Measurements from ENCODE around the gene SND1.

Gene SND1

GRCh38 chr7:128075242-128076095 lies 423.5 kb downstream of the SND1 start:
- Histone ChIP-seq H3K4me3 (ENCODE audit: low read depth, low read length) (no peak overlapping the region), H3K9me3 (ENCODE audit: control insufficient read depth, insufficient read depth, low read length) (no peaks in the 10 kb centered on the region), H3K4me1 (ENCODE audit: control insufficient read depth, insufficient read depth, low read length) (no peaks in the 10 kb centered on the region), H3K9ac (ENCODE audit: low read depth, low read length) (no peak overlapping the region), H3K36me3 (ENCODE audit: control insufficient read depth, insufficient read depth, low read length) (peaks cover 20% of the 10 kb centered on the region), H3K27ac (ENCODE audit: low read depth, low read length) (no peak overlapping the region), H3K27me3 (ENCODE audit: control insufficient read depth, insufficient read depth, low read length) (no peaks in the 10 kb centered on the region)

DNA sequence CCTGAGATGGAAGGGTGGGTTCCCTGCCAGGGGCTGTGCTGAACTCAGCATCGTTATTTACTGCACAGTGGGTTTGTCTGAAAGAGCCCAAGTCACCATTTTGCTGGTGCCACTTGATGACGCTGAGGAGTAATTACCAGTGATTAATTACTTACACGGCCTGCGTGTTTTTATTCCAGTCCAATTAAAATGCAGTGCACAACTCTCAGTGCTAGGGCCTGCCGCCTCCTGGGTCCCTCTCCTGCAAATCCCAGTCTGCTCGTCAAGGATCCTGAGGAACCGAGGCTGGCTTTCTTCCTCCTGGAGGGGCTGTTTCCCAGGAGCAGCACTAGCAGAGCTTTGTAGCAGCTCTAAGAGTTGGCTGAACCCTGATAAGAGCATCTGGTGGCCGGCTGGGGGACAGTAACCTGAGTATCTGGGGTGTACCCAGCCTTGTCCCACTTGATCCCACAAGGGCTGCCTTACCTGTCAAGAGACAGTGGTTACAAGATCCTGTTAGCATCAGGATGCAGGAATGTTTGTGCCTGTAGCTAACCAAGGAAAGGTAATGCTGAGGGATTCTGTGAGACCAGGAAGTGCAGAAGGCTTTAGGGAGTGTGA lies 424.3 kb downstream of the SND1 start:
- no peaks in the 10 kb centered on the region for H3K9me3 ChIP-seq (ENCODE audit: control insufficient read depth, insufficient read depth, low read length)
- no peak overlapping the region for H3K9ac ChIP-seq (ENCODE audit: low read depth, low read length)
- H3K27ac ChIP-seq (ENCODE audit: low read depth, low read length): no peak overlapping the region
- no peak overlapping the region for H3K4me3 ChIP-seq (ENCODE audit: low read depth, low read length)
- H3K4me1 ChIP-seq (ENCODE audit: control insufficient read depth, insufficient read depth, low read length): no peaks in the 10 kb centered on the region
- H3K27me3 ChIP-seq (ENCODE audit: control insufficient read depth, insufficient read depth, low read length): no peaks in the 10 kb centered on the region
- peaks cover 22% of the 10 kb centered on the region for H3K36me3 ChIP-seq (ENCODE audit: control insufficient read depth, insufficient read depth, low read length)

GRCh38 chr7:128076796-128077271 lies 424.8 kb downstream of the SND1 start:
- Histone ChIP-seq H3K4me3 (ENCODE audit: low read depth, low read length) (no peak overlapping the region), H3K9me3 (ENCODE audit: control insufficient read depth, insufficient read depth, low read length) (no peaks in the 10 kb centered on the region), H3K4me1 (ENCODE audit: control insufficient read depth, insufficient read depth, low read length) (no peaks in the 10 kb centered on the region), H3K27ac (ENCODE audit: low read depth, low read length) (no peak overlapping the region), H3K27me3 (ENCODE audit: control insufficient read depth, insufficient read depth, low read length) (no peaks in the 10 kb centered on the region), H3K9ac (ENCODE audit: low read depth, low read length) (no peak overlapping the region), H3K36me3 (ENCODE audit: control insufficient read depth, insufficient read depth, low read length) (peaks cover 28% of the 10 kb centered on the region)

DNA sequence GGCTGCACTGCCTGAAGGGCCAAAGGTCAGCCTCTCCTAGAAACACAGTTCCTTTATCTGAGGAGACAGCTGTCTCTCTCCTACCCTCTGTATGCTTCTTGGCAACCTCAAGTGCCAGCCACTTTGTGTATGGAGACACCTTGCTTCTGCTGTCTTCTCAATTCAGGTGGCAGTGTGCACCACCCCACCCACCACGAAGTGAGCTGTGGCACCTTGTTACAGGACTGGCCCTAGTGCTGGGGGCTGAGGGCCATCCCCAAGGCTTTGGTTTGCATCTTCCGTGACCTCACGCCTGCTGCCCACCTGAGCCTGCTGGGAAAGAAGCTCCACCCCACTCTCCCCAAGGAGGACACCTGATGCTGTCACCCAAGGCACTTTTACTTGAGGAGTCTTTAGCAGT lies 426.3 kb downstream of the SND1 start:
- Histone ChIP-seq H3K4me1 (ENCODE audit: control insufficient read depth, insufficient read depth, low read length) (no peaks in the 10 kb centered on the region), H3K9me3 (ENCODE audit: control insufficient read depth, insufficient read depth, low read length) (no peaks in the 10 kb centered on the region), H3K36me3 (ENCODE audit: control insufficient read depth, insufficient read depth, low read length) (peaks cover 38% of the 10 kb centered on the region), H3K27ac (ENCODE audit: low read depth, low read length) (no peak overlapping the region), H3K27me3 (ENCODE audit: control insufficient read depth, insufficient read depth, low read length) (no peaks in the 10 kb centered on the region), H3K4me3 (ENCODE audit: low read depth, low read length) (no peak overlapping the region), H3K9ac (ENCODE audit: low read depth, low read length) (no peak overlapping the region)

DNA sequence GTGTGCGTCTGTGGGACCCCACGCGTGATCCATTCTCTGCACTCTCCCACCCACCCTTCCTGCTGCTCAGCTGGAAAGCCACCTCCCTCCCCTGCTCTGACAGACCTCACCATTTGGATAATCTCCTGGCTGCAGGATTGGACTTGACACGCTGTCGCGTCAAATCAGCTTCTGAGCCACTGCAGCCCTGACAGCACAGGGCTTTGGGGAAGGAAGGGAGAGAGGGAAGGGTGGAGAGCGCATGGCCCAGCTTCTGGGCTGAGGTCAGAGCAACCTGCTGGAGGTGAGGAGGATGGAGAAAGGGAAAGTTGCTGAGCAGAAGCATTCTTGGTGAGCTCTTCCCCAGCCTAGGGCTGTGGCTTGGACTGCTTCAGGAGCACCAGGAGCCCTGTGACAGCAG lies 428.2 kb downstream of the SND1 start:
- H3K9ac ChIP-seq (ENCODE audit: low read depth, low read length): no peak overlapping the region
- H3K27me3 ChIP-seq (ENCODE audit: control insufficient read depth, insufficient read depth, low read length): no peaks in the 10 kb centered on the region
- peaks cover 44% of the 10 kb centered on the region for H3K36me3 ChIP-seq (ENCODE audit: control insufficient read depth, insufficient read depth, low read length)
- no peaks in the 10 kb centered on the region for H3K9me3 ChIP-seq (ENCODE audit: control insufficient read depth, insufficient read depth, low read length)
- H3K4me3 ChIP-seq (ENCODE audit: low read depth, low read length): no peak overlapping the region
- no peaks in the 10 kb centered on the region for H3K4me1 ChIP-seq (ENCODE audit: control insufficient read depth, insufficient read depth, low read length)
- no peak overlapping the region for H3K27ac ChIP-seq (ENCODE audit: low read depth, low read length)

GRCh38 chr7:128081351-128081750 lies 429.4 kb downstream of the SND1 start:
- no peak overlapping the region for H3K27ac ChIP-seq (ENCODE audit: low read depth, low read length)
- H3K4me1 ChIP-seq (ENCODE audit: control insufficient read depth, insufficient read depth, low read length): no peaks in the 10 kb centered on the region
- H3K9ac ChIP-seq (ENCODE audit: low read depth, low read length): no peak overlapping the region
- H3K27me3 ChIP-seq (ENCODE audit: control insufficient read depth, insufficient read depth, low read length): no peaks in the 10 kb centered on the region
- H3K4me3 ChIP-seq (ENCODE audit: low read depth, low read length): no peak overlapping the region
- no peaks in the 10 kb centered on the region for H3K9me3 ChIP-seq (ENCODE audit: control insufficient read depth, insufficient read depth, low read length)
- peaks cover 55% of the 10 kb centered on the region for H3K36me3 ChIP-seq (ENCODE audit: control insufficient read depth, insufficient read depth, low read length)

DNA sequence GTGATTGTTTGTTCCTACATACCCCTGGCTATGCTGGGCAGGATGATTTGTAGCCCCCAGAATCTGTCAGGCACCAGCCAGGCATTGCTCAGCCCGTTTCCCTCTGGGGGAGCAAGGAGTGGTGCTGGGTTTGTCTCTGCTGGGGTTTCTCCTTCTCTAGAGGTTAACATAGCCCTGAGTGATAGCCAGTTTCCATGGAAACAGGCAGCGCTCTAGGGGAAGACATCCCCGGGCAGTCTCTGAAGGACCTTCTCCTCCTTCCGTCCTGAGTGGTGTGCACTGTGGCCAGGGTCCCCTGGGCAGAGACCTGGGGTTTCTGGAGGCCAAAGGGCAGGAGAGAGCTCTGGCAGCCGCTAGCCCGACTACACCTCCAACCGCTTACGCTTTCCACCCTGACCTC lies 429.8 kb downstream of the SND1 start:
- Histone ChIP-seq H3K4me3 (ENCODE audit: low read depth, low read length) (no peak overlapping the region), H3K27ac (ENCODE audit: low read depth, low read length) (no peak overlapping the region), H3K9ac (ENCODE audit: low read depth, low read length) (no peak overlapping the region), H3K27me3 (ENCODE audit: control insufficient read depth, insufficient read depth, low read length) (no peaks in the 10 kb centered on the region), H3K36me3 (ENCODE audit: control insufficient read depth, insufficient read depth, low read length) (peaks cover 60% of the 10 kb centered on the region), H3K4me1 (ENCODE audit: control insufficient read depth, insufficient read depth, low read length) (no peaks in the 10 kb centered on the region), H3K9me3 (ENCODE audit: control insufficient read depth, insufficient read depth, low read length) (no peaks in the 10 kb centered on the region)

DNA sequence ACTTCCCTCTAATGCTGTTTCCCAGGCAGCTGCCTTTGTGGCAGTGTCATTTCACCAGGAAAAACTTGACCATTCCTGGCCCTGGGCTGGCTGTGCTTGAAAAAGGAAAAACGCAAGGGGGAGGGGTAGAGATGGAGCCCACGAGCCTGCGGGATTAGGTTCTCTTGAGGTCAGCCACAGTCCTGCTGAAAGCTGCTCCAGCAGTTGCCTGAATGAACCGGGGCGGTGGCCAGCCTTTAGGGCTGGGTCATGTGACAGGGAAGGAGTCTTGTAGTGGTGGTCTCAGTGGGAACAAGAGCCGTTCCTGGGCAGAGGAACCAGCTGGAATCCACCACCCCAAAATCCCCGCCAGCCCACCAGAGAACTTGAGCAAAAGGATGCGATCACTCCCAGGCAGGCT lies 430.4 kb downstream of the SND1 start:
- peaks cover 65% of the 10 kb centered on the region for H3K36me3 ChIP-seq (ENCODE audit: control insufficient read depth, insufficient read depth, low read length)
- H3K4me3 ChIP-seq (ENCODE audit: low read depth, low read length): no peak overlapping the region

GRCh38 chr7:128084896-128085608 lies 433.1 kb downstream of the SND1 start:
- no peaks in the 10 kb centered on the region for H3K27me3 ChIP-seq (ENCODE audit: control insufficient read depth, insufficient read depth, low read length)
- peaks cover 67% of the 10 kb centered on the region for H3K36me3 ChIP-seq (ENCODE audit: control insufficient read depth, insufficient read depth, low read length)
- no peak overlapping the region for H3K27ac ChIP-seq (ENCODE audit: low read depth, low read length)
- no peak overlapping the region for H3K4me3 ChIP-seq (ENCODE audit: low read depth, low read length)
- H3K4me1 ChIP-seq (ENCODE audit: control insufficient read depth, insufficient read depth, low read length): no peaks in the 10 kb centered on the region
- no peaks in the 10 kb centered on the region for H3K9me3 ChIP-seq (ENCODE audit: control insufficient read depth, insufficient read depth, low read length)
- H3K9ac ChIP-seq (ENCODE audit: low read depth, low read length): no peak overlapping the region

More for the DNA sequence above, 430.4 kb downstream of the SND1 start:
- H3K9me3 ChIP-seq (ENCODE audit: control insufficient read depth, insufficient read depth, low read length): no peaks in the 10 kb centered on the region
- H3K27me3 ChIP-seq (ENCODE audit: control insufficient read depth, insufficient read depth, low read length): no peaks in the 10 kb centered on the region
- no peaks in the 10 kb centered on the region for H3K4me1 ChIP-seq (ENCODE audit: control insufficient read depth, insufficient read depth, low read length)
- H3K27ac ChIP-seq (ENCODE audit: low read depth, low read length): no peak overlapping the region
- H3K9ac ChIP-seq (ENCODE audit: low read depth, low read length): no peak overlapping the region

GRCh38 chr7:128090492-128090891 lies 438.5 kb downstream of the SND1 start:
- Histone ChIP-seq H3K9me3 (ENCODE audit: control insufficient read depth, insufficient read depth, low read length) (no peaks in the 10 kb centered on the region), H3K36me3 (ENCODE audit: control insufficient read depth, insufficient read depth, low read length) (peaks cover 79% of the 10 kb centered on the region), H3K9ac (ENCODE audit: low read depth, low read length) (no peak overlapping the region)

DNA sequence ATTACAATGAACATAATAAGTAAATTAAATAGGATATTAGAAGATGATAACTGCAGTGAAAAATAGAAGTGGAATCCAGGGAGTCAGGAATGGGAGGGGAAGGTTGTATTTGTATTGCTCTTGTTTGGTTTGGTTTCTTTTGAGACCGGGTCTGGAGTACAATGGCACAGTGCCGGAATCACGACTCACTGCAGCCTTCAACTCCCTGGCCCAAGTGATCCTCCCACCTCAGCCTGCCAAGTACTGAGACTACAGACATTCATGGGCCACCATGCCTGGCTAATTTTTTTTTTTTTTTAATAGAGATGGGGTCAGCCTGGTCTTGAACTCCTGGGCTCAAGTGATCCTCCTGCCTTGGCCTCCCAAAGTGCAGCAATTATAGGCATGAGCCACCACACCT lies 439.1 kb downstream of the SND1 start:
- no peak overlapping the region for H3K27ac ChIP-seq (ENCODE audit: low read depth, low read length)
- no peaks in the 10 kb centered on the region for H3K4me1 ChIP-seq (ENCODE audit: control insufficient read depth, insufficient read depth, low read length)
- no peaks in the 10 kb centered on the region for H3K9me3 ChIP-seq (ENCODE audit: control insufficient read depth, insufficient read depth, low read length)
- no peak overlapping the region for H3K9ac ChIP-seq (ENCODE audit: low read depth, low read length)
- peaks cover 73% of the 10 kb centered on the region for H3K36me3 ChIP-seq (ENCODE audit: control insufficient read depth, insufficient read depth, low read length)
- H3K4me3 ChIP-seq (ENCODE audit: low read depth, low read length): no peak overlapping the region
- no peaks in the 10 kb centered on the region for H3K27me3 ChIP-seq (ENCODE audit: control insufficient read depth, insufficient read depth, low read length)

More at GRCh38 chr7:128090492-128090891, 438.5 kb downstream of the SND1 start:
- Histone ChIP-seq H3K4me3 (ENCODE audit: low read depth, low read length) (no peak overlapping the region), H3K27me3 (ENCODE audit: control insufficient read depth, insufficient read depth, low read length) (no peaks in the 10 kb centered on the region), H3K4me1 (ENCODE audit: control insufficient read depth, insufficient read depth, low read length) (no peaks in the 10 kb centered on the region), H3K27ac (ENCODE audit: low read depth, low read length) (no peak overlapping the region)

Data from HUES48 (cell line).